Glutamatergic neuron (in vitro differentiated cells): Measurements from ENCODE around the gene KIRREL3. TPM values are rescaled to one million over a fixed set of nuclear protein-coding genes. Genes with fewer than 3 reads are reported as not detected.

Experiments
- DNase-seq: peaks from one replicate; pipeline ENCODE4 v3.0.0; 2022
- H3K27ac Mint-ChIP-seq: one replicate; pipeline ENCODE4 v1.8.0; 2020; ENCODE audit warnings: mild to moderate bottlenecking, mixed read lengths, inconsistent platforms; ENCODE audit not compliant: unreplicated experiment
- H3K27me3 Mint-ChIP-seq: one replicate; pipeline ENCODE4 v1.8.0; 2020; ENCODE audit warnings: mild to moderate bottlenecking, moderate library complexity, mixed read lengths, inconsistent platforms; ENCODE audit not compliant: unreplicated experiment
- H3K36me3 Mint-ChIP-seq: one replicate; pipeline ENCODE4 v1.8.0; 2020; ENCODE audit warnings: mild to moderate bottlenecking, mixed read lengths, inconsistent platforms; ENCODE audit not compliant: unreplicated experiment
- H3K4me1 Mint-ChIP-seq: one replicate; pipeline ENCODE4 v1.8.0; 2020; ENCODE audit warnings: mild to moderate bottlenecking, low read depth, mixed read lengths, inconsistent platforms; ENCODE audit not compliant: unreplicated experiment
- H3K4me3 Mint-ChIP-seq: one replicate; pipeline ENCODE4 v1.8.0; 2020; ENCODE audit warnings: mild to moderate bottlenecking, mixed read lengths, inconsistent platforms; ENCODE audit not compliant: unreplicated experiment
- H3K9me3 Mint-ChIP-seq: one replicate; pipeline ENCODE4 v1.8.0; 2020; ENCODE audit warnings: mild to moderate bottlenecking, moderate library complexity, mixed read lengths, inconsistent platforms; ENCODE audit not compliant: unreplicated experiment
- total RNA-seq: library from RNA; stranded (reverse); fragmentation: NEBNext Ultra II Directional; extraction: Animal tissue kit (Norgen Biotek cat#: 25700); gene quantifications from one replicate; pipeline ENCODE4 v1.2.1, GENCODE V29; 2021; ENCODE audit not compliant: unreplicated experiment
- TF ChIP-seq, protein P1 (sequence below): fragments of 200-600 bp; sonication (generic); IDR thresholded peaks from one replicate; pipeline ENCODE4 v1.5.0; 2021; ENCODE audit not compliant: partially characterized antibody, unreplicated experiment

Gene KIRREL3
- total RNA-seq, 1 donor from 2014 or later: 25.3 TPM

DNA sequence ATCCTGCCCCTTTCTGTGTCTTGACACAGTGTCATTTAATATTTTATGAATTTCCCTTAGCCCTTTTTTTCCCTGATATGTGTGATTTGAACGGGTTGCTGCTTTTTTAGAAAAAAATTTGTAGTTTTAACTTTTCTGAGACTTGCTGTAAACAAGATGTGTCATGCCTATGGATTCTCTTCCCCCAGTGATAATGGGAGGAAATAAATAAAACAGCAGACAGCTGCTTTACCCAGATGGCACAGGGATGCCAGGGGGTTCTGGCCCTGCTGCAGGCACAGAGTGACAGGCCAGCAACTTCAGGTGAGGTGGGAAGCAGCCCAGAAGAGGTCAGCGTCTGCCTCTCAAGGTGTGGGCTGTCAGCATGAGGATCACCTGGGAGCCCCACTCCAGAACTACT is 266.9 kb downstream of the KIRREL3 start:
- H3K4me3 Mint-ChIP-seq: no peak overlapping the region
- H3K36me3 Mint-ChIP-seq: peaks cover 9% of the 10 kb centered on the region
- peaks cover 9% of the 10 kb centered on the region for H3K9me3 Mint-ChIP-seq
- peaks cover 9% of the 10 kb centered on the region for H3K27me3 Mint-ChIP-seq
- TF ChIP-seq, protein P1, sequence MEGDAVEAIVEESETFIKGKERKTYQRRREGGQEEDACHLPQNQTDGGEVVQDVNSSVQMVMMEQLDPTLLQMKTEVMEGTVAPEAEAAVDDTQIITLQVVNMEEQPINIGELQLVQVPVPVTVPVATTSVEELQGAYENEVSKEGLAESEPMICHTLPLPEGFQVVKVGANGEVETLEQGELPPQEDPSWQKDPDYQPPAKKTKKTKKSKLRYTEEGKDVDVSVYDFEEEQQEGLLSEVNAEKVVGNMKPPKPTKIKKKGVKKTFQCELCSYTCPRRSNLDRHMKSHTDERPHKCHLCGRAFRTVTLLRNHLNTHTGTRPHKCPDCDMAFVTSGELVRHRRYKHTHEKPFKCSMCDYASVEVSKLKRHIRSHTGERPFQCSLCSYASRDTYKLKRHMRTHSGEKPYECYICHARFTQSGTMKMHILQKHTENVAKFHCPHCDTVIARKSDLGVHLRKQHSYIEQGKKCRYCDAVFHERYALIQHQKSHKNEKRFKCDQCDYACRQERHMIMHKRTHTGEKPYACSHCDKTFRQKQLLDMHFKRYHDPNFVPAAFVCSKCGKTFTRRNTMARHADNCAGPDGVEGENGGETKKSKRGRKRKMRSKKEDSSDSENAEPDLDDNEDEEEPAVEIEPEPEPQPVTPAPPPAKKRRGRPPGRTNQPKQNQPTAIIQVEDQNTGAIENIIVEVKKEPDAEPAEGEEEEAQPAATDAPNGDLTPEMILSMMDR: no peak
- peaks cover 41% of the 10 kb centered on the region for H3K4me1 Mint-ChIP-seq
- no peak for DNase-seq
- no peak overlapping the region for H3K27ac Mint-ChIP-seq

DNA sequence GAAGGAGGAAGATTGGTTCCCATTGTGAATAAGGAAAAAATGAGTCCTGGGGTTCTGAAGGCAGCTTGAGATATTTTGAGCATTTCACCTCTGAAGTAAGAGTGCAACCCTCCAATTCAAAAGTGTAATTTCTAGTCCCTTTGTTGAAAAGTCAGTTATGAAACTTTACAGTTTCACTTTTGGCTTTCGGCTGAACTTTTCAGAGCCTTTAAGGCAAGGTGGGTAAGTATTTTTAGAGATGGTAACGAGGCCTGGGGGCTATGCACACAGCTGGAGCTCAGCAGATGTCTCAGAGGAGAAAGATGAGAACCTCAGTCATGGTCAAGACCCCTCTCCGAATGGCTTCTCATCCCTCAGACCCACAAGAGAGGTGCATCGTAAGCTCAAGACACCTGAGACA is 267.6 kb downstream of the KIRREL3 start:
- TF ChIP-seq, protein P1: no peak
- DNase-seq: no peak
- no peak overlapping the region for H3K27ac Mint-ChIP-seq
- no peak overlapping the region for H3K4me3 Mint-ChIP-seq
- peaks cover 9% of the 10 kb centered on the region for H3K9me3 Mint-ChIP-seq
- peaks cover 36% of the 10 kb centered on the region for H3K4me1 Mint-ChIP-seq
- peaks cover 9% of the 10 kb centered on the region for H3K27me3 Mint-ChIP-seq
- H3K36me3 Mint-ChIP-seq: peaks cover 9% of the 10 kb centered on the region

DNA sequence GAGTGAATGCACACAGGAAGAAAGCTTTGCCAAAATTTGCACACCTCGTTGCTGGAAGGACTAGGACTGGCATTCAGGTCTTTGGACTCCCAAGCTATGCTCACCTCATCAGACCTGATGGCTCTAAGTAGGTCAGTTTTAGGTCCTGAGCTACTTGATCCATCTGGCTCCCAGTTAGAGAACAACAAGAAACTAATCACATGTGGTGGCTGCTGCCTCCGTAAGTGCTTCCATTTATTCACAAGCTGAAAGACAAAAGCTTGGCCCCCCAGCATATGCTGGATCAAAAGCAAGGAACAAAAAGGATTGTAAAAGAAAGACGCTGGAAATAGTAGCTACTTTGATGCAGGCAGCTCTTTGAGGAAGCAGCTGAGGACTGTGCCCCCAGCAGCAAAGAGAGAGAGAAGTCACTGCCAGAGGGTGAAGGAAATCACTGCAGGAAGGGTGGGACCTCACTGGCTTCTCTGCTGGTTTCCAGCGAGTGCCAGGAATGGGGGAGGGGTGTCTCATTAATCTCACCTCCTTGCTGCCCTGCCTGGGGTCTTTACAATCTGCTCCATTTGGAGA is 268.9 kb downstream of the KIRREL3 start:
- peaks cover 11% of the 10 kb centered on the region for H3K9me3 Mint-ChIP-seq
- DNase-seq: no peak
- TF ChIP-seq, protein P1: no peak
- no peak overlapping the region for H3K4me3 Mint-ChIP-seq
- H3K27ac Mint-ChIP-seq: peak overlapping the region; percentile 8
- peaks cover 9% of the 10 kb centered on the region for H3K36me3 Mint-ChIP-seq
- H3K4me1 Mint-ChIP-seq: peaks cover 45% of the 10 kb centered on the region
- H3K27me3 Mint-ChIP-seq: peaks cover 9% of the 10 kb centered on the region

DNA sequence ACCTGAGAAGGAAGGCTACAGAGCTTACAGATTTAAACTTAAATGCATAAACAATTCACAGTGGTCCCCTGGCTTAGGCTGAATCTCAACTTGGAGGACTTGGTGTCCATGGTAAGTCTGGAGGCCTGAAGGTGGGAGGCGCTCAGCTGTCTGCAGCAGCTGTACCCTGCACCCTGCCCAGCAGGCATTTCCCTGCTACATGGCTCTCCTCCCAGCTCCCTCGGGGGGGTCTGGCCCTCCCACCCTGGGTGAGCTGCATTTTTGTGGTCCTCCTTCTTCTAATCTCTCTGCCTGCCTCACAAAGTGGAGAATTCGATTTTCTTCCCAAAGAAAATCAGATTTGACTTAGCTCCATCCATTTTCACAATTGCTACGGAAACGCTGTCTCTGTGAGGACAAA is 273.2 kb downstream of the KIRREL3 start:
- no peak overlapping the region for H3K4me3 Mint-ChIP-seq
- H3K27ac Mint-ChIP-seq: no peak overlapping the region

DNA sequence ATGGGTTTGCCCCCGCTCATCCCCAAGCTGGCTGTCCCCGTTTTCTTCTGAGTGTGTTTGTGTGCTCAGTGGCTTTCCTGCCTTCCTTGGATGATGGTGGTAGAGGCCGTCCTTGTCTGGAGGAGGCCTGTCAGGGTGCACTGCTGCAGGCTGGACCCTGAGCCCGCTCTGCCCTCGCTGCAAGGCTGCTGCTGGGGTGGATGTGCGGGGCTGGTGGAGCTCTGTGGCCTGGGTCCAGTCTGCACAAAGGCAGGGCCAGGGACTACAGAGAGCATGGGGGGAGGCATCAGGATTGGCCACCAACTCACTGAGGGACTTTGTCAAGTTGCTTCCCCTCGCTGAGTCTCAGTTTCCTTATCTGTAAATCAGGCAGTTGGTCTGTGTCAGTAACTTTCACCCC is 275.0 kb downstream of the KIRREL3 start:
- Mint-ChIP-seq H3K27me3 (peaks cover 5% of the 10 kb centered on the region), H3K27ac (no peak overlapping the region), H3K9me3 (peaks cover 8% of the 10 kb centered on the region), H3K4me3 (no peak overlapping the region), H3K4me1 (peaks cover 10% of the 10 kb centered on the region), H3K36me3 (peaks cover 6% of the 10 kb centered on the region)
- TF ChIP-seq, protein P1: no peak
- no peak for DNase-seq

More for the DNA sequence above, 273.2 kb downstream of the KIRREL3 start:
- H3K4me1 Mint-ChIP-seq: peaks cover 17% of the 10 kb centered on the region
- H3K9me3 Mint-ChIP-seq: peaks cover 11% of the 10 kb centered on the region
- no peak for DNase-seq
- TF ChIP-seq, protein P1: no peak
- H3K36me3 Mint-ChIP-seq: peaks cover 9% of the 10 kb centered on the region
- peaks cover 7% of the 10 kb centered on the region for H3K27me3 Mint-ChIP-seq
